Measurements from ENCODE around the gene C1GALT1.
"Not testable (repeated sequence)": the region's sequence is repeated elsewhere in the genome, so short reads cannot be mapped to it uniquely, and the experiment has no call there.

GRCh38 chr7:7154355-7154754 is 28.0 kb upstream of the C1GALT1 start:
- not testable (repeated sequence) for TF ChIP-seq ZNF26 (tag by site-specific recombination; IDR thresholded peaks at IDR 0.05); CTCF (tag by site-specific recombination; IDR thresholded peaks at IDR 0.05); ZNF398 (tag by site-specific recombination; IDR thresholded peaks at IDR 0.05); ZNF19 (tag by site-specific recombination; IDR thresholded peaks at IDR 0.05; ENCODE audit: low read depth); ZNF16 (tag by site-specific recombination; IDR thresholded peaks at IDR 0.05; ENCODE audit: low read depth); ELK4 (IDR thresholded peaks at IDR 0.05; ENCODE audit: borderline replicate concordance, low read depth, low read length); ZBTB49 (tag by site-specific recombination; IDR thresholded peaks at IDR 0.05; ENCODE audit: low read depth); SCRT2 (tag by site-specific recombination; IDR thresholded peaks at IDR 0.05); MYNN (tag by site-specific recombination; IDR thresholded peaks at IDR 0.05; ENCODE audit: borderline replicate concordance); ATF2 (tag by site-specific recombination; IDR thresholded peaks at IDR 0.05; ENCODE audit: low read depth); GLIS2 (tag by site-specific recombination; IDR thresholded peaks at IDR 0.05)

All from HEK293 (cell line).